GM12872 (cell line): Measurements from ENCODE around the gene CACNG5.

Source experiments
- TF ChIP-seq, protein P1 (sequence below): IDR thresholded peaks from 3 replicates; pipeline ENCODE4 v1.5.1; 2011; ENCODE audit warnings: low read depth, mild to moderate bottlenecking, low read length, moderate library complexity; ENCODE audit not compliant: insufficient read depth

Gene CACNG5

DNA sequence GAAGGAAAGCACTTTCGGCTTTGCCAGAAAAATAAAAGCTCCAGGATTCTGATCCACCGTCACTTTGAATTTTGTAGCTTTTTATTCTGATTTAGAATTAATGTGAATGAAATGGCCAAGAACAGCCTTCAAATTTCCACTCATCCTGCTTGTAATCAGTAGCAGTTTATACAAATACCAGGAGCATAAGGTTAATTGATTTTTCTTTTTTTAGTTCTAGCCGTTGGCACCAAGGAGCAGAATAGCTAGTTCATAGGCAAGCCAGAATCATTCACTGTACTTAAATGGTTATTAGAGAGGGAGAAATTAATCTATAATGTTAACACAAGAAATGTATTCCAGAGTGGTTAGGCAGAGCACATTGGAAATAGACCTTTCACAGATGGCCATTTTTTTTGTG, 41.1 kb upstream of the CACNG5 start:
- TF ChIP-seq, protein P1, sequence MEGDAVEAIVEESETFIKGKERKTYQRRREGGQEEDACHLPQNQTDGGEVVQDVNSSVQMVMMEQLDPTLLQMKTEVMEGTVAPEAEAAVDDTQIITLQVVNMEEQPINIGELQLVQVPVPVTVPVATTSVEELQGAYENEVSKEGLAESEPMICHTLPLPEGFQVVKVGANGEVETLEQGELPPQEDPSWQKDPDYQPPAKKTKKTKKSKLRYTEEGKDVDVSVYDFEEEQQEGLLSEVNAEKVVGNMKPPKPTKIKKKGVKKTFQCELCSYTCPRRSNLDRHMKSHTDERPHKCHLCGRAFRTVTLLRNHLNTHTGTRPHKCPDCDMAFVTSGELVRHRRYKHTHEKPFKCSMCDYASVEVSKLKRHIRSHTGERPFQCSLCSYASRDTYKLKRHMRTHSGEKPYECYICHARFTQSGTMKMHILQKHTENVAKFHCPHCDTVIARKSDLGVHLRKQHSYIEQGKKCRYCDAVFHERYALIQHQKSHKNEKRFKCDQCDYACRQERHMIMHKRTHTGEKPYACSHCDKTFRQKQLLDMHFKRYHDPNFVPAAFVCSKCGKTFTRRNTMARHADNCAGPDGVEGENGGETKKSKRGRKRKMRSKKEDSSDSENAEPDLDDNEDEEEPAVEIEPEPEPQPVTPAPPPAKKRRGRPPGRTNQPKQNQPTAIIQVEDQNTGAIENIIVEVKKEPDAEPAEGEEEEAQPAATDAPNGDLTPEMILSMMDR: no peak

DNA sequence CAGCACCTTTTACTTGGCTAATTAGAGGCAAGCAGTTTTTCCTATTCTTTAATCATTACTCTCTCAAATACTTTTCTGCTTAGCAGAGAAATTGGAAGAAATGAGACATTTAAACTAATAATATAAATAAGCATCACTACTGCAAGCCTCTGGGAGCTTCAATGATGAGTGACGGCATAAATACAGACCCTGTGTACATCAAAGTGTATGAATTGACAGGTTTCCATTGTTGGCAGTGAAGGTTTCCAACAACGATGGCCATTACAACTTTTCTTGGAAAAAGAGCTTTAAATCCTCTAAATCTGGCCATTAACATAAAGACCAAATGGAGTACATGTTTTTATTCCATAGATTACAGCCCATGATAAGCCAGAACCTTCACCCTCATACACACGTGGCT, 39.4 kb upstream of the CACNG5 start:
- TF ChIP-seq, protein P1: no peak

DNA sequence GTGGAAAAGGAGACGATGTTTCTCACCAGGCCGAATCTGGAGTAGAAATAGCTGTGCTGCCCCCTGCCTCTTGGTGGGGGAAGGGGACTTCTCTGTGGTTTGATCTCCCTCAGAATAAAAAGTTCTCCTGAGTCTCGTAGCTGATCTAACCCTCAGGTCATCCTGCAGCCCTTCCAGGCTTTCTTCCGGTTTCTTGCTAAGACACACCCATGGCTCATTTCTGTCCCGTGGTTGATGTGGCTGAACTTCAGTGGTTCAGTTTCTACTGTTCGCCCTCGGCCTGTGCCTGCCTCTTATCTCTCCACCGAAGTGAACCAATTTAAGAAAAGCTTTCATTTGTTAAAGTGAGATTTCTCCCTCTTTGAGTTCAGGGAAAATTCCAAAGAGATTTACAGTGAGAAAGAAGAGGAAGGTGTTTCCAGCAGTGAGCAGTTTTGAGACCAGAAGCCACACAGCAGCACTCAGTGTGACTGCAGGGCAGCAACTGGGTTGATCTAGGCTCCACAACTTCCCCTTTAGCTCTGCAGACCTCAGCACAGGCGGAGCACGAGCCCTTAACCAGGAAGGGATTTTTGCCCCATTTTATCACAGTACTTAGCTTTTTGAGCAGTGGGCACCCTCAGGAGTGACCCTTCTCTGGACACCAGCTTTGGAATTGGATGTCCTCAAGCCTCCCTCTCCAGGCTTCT, 34.9 kb upstream of the CACNG5 start:
- TF ChIP-seq, protein P1: no peak

DNA sequence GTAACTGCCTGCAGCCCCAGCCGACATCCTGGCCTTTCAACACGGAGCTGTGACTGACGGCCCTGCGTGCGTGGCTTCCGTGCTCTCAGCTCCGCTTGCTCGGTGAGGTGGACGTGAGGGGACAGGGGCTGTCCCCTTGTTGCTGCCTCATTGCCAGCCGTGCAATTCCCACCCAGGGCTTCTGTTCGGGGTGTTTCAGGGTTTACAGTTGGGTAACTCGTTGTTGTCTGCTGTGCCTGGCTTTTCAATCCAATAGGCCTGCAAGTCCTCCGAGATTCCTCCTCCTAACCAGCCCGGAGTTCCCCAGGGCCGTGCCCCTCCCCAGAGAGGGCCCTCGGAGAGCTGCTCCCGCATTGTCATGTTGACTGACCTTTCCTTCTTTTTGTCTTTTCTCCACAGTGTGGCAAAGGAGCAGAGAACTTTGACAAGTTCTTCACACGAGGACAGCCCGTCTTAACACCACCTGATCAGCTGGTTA, 31.4 kb upstream of the CACNG5 start:
- TF ChIP-seq, protein P1: no peak

DNA sequence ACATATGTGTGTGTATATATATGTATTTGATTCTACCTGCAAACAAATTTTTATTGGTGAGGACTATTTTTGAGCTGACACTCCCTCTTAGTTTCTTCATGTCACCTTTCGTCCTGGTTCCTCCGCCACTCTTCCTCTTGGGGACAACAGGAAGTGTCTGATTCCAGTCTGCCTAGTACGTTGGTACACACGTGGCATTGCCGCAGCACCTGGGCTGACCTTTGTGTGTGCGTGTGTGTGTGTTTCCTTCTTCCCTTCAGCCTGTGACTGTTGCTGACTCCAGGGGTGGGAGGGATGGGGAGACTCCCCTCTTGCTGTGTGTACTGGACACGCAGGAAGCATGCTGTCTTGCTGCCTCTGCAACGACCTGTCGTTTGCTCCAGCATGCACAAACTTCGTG, 29.4 kb upstream of the CACNG5 start:
- TF ChIP-seq, protein P1: no peak

DNA sequence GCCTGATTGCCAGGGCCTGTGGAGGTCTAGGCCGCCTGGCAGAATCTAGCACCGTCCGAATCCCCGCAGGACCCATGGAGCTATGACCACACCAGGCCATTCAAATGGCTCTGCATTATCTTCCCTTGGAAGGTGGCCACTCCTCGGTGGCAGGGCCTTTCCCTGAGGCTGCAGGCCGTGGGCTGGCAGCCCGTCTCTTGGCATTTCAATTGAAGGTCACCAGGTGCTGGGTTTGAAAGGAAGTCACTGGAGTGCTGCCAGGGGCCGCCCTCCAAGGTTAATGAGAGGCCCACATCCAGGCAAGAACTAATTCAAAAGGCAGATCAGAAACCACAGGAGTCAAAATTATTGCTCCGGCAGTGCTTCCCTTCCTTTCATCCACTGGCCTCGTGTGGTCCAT, 27.7 kb upstream of the CACNG5 start:
- TF ChIP-seq, protein P1: no peak

DNA sequence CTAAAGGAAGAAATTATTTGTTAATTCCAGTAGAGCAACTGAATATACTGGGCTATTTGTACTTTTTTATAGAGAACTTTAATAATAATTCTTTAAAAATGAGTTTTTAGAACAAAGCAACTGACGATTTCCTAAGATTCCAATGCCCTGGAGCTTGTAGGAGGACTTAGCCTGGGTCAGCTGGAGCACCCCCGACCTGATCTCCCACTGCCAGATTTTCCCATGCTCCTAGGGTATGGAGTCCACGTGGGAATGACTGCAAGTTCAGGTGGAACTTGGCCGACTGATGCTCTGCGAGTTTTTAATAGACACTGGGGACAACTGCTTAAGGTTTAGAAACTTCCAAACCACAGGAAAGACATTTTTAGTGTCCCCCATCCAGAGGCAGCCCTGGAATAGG, 25.5 kb upstream of the CACNG5 start:
- TF ChIP-seq, protein P1: no peak
